NK-92 (cell line): ENCODE measurements around the gene TOX2.
"Not testable (repeated sequence)": the region's sequence is repeated elsewhere in the genome, so short reads cannot be mapped to it uniquely, and the experiment has no call there.

Experiments used
- DNase-seq: peaks from one replicate; lab custom pipeline; 2025; ENCODE audit not compliant: unreplicated experiment; lab: John Stamatoyannopoulos, UW

Gene TOX2

DNA sequence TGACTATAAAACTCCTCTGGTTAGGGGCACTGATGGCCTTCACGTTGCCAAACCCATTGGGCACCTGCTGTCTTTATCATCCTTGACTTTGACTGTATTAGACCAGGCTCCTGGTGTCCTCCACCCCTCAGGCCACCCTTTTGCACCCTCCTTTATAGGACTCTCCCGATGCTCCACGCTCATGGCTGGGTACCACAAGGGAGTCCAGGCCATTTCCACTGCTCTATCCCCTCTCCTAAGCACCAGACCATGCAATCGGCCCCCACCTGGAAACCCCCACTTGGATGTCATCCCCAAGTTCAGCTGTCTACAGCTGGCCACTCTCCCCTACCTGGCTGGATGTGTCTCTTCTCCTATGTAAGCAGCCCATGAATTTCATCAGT lies 115.2 kb downstream of the TOX2 start:
- no peak for DNase-seq

DNA sequence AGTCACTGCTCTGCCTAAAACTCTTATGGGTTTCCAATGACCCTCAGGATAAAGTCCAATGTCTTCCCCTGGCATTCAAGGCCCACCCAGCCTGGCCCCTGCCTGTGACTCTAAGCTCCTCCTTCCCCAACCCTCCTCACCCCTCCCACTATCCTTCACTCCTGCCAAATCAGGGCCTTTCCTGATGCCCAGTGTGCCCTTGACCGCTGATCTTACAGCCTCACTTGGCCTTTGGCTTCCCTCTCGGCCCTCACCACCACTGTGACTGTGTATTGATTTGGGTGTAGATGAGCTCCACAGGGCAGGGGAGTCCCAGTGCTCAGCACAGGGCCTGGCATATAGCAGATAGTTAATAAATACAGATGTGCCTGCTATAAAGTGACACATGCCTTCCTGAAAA lies 115.7 kb downstream of the TOX2 start:
- DNase-seq = no peak

DNA sequence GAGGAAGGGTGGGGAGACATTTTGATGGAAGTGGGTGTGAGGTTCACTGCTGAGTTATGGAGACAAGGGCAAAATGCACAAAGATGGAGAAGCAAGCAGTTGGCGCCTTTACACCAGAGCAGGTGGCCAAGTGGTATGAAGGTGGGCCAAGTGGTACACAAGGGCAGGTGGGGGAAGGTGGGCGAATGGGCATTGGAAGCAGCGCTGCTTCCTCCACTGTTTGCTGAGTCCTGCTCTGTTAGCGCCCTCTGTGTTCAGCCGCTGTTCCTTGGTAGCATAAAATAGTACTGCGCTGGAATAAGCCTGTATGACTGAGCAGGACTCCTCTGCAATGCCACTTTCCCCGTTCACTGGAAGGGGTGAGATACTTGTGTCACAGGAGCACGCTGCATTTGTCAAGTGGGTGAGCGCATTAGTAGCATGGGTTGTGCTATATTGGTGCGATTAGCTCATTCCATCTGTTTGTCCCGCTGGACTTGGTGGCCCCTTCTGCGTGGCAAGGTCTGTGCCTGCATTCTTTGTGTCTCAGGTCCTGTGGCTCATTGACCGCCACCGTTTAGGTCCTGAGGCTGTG lies 116.4 kb downstream of the TOX2 start:
- DNase-seq = no peak

DNA sequence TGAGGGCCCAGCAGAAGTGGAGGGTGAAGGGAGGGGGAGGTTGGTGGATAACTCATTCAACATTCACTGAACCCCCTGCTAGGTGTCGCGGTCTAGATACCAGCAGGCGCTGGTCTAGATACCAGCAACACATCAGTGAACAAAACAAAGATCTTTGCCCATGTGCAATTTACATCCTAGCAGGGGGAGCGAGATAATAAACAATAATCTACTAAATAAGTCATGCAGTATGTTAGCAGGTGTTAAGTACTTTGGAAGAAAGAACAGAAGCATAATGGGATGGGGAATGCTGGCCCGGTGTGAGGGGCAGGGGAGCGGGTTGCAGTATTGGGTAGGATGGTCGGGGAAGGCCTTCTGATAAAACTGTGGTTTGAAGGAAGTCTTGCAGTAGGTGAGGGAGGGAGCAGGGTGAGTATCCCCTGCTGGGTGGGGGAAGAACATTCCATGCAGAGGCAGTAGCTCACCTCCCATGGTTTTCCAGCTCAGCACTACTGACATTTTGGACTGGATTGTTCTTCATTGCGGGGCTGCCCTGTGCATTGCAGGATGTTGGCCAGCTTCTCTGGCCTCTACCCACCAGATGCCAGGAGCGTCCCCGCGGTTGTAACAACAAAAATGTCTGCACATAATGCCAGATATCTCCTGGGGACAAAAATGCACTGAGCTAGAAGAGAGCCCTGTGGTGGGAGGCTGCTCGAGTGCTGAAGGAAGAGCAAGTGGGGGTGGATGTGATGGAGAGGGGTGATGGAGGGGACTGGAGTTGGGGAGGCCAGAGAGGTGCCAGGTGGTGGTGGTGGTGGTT lies 117.3 kb downstream of the TOX2 start:
- no peak for DNase-seq

DNA sequence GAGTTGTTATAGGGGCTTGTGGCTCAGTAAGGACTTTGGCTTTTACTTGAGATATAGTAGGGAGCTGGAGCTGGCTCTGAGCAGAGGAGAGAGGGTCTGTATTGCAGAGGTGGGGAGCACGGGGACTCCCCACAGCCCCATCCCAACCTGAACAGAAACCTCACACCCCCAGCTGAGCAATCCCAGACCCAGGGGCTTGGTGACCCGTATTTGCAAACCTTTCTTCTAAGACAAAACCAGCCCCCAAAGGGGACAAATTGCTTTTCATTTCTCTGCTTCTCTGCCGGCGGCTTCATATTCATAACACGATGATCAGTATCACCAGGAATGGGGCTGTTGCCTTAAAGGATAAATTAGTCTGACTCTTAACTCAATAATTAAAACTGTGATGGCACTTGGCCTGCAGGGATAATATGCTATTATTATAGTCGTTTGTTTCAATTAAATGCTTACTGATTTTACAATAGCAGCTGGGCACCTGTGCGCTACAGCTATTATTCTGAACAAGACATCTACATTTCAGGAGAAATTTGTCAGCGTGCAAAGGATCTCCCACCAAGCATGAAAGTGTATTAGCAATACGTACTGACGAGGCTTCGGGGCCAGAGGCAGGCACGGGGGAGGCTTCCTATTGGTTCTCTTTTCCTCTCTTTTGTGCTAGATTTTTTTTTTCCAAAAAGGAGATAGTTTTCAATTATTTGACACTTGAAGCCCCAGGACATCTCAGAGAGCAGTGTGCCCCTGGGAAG lies 118.1 kb downstream of the TOX2 start:
- DNase-seq = no peak

DNA sequence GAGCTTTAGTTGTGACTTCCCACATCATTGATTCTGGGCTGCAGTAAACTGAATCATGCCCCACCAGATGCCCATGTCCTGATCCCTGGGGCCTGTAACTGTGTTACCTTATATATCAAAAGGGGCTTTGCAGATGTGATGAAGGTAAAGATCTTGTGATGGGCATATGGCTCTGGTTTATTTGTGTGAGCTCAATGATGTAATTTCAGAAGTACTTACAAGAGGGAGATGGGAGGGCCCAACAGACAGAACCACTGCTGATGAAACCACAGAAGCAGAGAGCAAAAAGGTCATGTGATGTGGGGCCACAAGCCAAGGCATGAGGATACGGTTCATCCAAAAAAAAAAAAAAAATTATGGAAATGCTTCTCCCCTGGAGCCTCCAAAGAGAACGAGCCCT lies 118.7 kb downstream of the TOX2 start:
- no peak for DNase-seq

DNA sequence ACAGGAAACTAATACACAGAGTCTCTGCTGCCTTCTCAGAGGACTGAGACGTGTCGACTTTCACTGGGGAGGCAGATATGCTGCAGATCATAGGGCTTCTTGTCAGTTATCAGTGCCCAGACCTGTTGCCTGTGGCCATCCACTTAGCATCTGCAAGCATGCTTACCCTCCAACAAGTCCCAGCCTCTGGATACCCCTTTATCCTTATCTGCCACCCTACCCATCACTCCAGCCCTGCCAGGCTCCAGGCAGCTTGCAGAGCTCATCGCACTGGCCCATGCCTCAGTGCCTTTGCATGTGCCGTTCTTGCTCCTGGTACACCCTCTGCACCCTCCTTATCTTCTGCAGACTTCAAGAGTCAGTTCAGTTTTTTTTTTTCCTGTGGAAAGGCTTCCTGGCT lies 119.2 kb downstream of the TOX2 start:
- DNase-seq = no peak

DNA sequence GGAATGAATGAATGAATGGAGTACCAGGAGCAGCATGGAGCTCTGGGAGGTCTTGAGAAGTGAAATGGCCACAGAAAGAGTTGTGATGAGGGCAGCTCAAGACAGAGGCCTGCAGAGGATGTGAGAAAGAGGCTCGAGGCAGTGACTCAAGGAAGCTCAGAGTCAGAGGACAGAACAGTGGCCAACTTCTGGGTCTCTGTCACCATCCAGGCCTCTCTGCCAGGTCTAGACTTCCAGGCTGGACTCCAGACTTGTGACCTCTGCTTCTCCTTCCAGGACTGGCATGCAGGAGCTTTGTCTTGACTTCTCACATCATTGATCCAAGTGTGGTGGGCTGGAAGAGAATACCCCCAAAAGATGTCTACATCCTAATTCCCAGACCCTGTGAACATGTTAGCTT lies 119.8 kb downstream of the TOX2 start:
- DNase-seq = no peak

DNA sequence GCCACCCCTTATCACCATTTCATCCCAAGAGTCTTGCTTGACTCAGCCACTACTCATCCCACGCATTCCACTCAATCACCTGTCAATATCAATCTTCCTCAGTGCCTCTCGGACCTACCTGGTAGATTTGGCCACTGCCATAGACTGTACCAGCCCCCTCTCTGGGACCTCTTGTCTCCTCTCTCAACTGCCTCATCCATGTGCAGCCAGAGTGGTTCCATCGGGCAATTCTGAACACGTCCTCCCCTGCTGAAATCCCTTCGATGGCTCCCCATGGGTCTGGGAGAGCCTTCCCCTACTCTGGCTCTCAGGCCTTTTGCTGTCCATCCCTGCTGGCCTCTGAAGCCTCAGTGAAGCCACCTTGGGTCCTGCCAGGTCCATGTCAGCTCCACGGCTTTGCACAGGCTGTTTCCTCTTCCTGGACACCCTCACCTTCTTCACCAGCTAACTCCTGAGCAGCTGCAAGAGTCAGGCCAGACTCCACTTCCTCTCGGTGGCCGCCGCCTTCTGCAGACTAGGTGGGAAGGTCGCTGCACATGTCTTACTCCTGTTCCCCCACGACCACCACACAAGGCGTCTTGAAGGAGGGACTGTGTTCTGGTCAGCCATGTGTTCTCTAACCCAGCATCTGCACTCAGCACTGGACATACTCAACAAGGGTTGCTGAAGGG lies 120.4 kb downstream of the TOX2 start:
- DNase-seq = no peak

DNA sequence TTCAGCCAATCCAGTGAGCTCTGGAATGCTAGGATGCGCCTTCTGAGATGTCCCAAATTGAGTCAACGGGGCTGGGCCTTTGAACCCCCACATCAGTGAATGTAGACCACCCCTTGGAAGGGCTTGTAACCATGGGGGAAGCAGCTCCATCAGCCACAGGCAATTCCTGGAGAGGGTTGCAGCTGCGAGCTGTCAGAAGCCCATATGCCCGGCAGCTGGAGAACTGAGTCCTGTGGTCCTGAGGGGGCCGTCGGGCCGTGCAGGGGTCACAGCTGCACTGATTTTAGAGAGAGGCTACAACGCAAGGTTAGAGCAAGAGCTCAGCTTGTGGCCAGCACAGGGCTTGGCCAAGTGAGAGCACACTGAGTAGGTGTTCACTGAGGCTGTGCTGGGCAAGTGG lies 121.3 kb downstream of the TOX2 start:
- DNase-seq = no peak

DNA sequence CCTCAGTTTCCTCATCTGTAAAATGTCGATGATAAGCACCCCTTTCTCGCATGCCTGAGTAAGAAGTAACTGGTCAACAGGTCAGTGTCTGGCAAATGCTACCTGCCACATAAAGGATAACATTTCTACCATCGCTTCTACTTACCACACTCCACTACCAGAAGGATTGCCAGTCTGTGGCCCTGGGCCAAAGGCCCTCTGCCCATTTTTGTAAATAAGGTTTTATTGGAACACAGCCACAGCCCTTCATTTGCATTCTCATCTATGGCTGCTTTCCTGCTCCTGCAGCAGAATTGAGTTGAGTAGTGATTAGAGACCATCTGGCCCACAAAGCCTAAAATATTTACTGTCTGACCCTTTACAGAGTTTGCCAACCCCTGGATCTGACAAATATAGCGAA lies 121.8 kb downstream of the TOX2 start:
- no peak for DNase-seq

DNA sequence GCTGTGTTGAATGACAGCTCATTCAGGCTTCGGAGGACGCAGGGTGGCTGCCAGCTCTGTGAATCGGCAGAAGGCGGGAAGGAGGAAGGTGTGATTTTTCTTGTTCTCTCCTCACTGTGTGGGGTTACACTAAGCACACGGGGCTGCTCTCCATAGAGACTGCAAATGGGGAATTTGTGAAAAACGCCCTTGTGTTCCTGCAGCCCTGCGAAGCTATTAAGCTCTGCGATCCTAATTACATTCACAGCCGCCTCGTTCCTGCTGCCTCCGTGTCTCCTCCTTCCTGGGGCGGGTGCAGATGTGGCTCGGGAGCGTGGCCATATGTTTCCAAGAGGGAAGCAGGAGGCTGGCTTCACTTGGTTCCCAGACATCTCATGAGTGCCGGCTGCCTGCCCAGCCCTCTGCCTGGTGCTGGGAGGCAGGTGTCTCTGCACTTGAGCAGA lies 124.0 kb downstream of the TOX2 start:
- DNase-seq = no peak

DNA sequence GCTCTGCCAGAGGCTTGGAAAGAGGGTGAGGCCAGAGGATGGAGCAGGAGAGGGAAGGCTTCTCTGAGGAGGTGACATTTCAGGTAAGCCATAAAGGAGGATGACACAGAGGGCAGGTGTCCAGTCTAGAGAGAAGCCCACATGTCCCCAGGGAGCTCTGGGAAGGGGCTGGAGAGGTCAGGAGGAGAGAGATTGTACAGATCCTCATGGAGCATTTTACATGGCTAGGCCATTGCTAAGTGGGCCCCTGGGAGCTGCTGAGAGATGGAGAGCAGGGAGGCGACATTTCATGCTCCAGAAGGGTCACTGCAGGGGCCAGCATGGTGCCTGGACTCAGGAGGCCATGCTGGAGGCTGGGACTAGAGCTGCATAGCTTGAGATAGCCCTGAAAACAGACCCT lies 124.5 kb downstream of the TOX2 start:
- no peak for DNase-seq

DNA sequence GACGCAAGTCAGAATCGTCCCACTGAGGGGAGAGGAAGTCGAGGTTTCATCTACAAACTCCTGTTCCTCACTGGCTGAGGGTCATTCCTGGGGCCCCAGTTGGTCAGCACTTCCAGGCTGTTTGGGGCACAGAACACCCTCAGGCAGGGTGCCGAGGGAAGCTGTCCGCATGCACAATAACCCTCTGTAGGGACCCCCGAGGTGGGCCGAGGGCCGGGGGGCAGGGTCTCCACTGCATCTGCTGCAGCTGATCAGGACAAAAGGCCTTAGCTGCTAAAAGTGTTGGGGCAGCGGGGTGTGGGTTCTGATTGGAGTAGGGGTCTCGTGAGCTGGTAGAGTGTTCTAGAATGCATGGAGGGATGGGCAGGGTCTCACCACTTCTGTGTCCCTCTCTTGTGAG lies 125.1 kb downstream of the TOX2 start:
- DNase-seq = no peak

DNA sequence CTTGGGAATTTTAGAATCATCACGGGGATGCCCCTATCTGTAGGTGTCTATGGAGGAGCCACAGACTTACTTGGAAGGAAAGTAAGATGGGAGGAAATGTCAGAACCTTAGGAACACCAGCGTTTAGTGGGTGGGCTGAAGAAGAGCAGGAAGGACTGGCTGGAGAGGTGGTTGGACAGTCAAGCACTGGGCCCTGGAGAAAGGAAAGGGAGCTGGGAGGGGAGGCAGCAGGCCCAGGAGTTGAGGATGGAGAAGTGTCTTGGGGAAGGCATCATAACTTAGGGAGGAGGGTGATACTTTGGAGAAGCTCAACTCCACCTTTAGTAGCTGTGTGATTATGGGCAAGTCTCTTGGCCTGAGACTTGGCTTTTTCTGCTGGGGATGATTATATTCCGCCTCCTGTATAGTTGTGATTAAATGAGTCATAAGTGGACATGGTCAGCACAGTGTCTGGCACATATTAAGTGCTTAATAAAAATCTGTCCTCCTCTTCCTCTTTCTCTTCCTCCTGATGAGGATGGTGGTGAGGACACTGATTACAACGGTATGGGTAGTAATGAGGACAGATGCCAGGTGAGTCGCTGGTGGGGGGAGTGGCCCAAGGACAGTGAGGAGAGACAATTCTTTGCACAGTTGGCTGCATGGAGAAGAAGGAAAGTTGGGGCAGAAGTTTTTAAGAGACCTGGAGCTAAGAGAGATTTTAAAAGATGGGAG lies 125.7 kb downstream of the TOX2 start:
- DNase-seq = no peak

DNA sequence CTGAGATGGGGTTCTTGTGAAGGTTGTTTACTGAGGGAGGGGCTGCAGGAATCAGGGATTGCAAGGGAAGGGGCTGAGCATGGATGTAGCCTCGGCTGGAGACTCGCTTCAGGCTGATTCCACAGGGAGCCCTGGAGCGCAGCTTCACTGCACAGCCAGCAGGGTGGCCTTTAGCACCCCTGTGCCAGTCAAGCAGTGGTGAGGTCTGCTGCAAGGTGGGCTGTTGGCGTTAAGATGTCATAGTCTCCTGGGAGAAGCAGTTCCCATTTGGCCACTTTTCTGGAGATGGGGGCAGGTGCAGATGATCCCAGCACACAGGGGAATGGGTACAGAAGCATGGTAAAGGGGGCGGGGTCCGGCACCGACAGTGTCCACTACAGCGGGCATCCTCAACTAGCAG lies 126.3 kb downstream of the TOX2 start:
- DNase-seq = no peak

DNA sequence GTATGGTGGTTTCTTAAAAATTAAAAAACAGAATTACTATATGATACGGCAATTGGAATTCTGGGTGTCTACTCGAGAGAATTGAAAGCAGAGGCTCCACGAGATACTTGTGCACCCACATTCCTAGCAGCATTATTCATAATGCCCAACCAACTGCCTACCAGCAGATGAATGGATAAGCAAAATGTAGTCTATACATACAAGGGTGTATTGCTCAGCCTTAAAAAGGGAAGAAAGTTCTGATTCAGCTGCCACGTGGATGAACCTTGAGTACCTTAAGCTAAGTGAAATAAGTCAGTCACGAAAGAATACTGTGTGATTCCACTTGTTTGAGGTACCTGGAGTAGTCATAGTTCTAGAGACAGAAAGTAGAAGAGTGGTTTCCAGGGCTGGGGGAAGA lies 130.1 kb downstream of the TOX2 start:
- not testable (repeated sequence) for DNase-seq

DNA sequence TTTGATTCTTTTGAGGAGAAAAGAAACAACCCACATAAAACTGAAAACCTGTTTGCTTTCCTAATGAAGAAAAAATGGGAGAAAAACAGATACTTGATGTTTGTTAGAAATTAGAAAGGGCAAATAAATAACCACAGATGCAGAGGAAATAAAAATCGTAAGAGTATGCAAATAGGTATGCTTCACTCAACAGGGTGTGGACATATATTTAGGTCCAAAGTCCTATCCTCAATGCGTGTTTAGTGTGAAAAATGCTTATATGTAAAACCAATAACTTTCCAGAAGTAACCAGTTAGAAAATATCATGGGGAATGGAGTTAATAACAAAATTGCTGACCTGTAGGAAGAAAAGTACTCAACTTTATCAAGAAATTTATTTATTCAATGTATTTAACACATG lies 135.7 kb downstream of the TOX2 start:
- DNase-seq = no peak

DNA sequence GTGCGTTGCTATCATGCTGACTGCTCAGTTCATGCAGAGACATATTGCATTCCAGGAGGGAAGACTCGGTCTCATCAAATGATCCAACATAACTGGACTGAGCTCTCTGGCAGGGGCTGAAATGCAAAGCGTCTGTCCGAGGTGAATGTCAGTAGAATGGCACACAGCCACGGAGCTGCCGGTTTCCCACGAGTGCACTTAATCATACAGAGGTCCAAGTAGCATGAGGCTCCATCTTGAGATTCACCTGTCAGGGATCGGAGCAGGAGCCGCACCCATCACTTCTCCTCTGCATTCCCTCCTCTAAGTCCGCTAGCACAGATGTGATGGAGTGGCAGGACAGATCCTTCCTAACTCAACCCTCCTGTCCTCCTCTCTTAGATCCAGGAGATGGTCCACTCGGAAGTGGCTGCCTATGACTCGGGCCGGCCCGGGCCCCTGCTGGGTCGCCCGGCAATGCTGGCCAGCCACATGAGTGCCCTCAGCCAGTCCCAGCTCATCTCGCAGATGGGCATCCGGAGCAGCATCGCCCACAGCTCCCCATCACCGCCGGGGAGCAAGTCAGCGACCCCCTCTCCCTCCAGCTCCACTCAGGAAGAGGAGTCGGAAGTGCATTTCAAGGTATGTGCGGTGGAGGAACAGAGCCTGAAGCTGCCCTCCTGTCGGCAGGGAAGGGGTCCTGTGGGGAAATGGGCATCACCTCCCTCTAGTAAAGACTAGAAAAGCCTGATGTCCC lies 136.4 kb downstream of the TOX2 start:
- no peak for DNase-seq

DNA sequence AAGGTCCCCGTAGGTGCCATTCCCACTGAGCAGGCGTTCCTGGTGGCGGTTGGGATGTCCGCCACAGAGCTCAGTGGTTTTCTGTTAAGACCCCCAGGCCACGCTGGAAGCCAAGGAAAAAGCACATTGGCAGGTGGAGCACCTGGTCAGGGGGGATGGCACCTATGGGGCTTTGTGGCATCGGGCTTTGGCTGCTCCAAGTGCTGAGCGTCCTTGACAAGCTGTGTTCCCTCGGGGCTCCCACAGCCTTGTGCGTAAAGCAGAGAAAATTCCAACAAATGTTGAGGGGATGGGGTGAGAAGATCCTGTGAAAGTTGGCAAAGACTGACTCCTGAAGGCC lies 137.0 kb downstream of the TOX2 start:
- no peak for DNase-seq

DNA sequence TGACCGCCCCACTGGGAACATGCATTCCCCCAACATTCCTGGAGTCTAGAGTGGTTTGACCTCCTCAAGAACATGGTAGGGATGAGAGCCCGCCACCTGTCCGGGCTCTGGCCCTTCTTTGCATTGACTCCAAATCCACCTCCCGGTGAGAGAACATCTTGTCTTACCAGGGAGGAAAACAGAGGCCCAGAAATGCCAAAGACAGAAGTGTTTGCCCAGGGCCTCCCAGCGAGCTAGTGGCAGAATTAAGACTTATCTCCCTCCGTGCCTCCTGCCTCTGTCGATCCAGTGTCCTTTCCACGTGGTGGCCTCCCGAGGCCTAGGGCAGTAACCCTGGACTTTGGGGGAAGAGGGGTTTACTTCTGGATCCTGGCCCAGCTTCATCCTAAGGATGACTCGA lies 137.5 kb downstream of the TOX2 start:
- DNase-seq = no peak
